HG03520 (cell line): ENCODE data around the gene PCDHB6.
"Not testable (repeated sequence)": the region's sequence is repeated elsewhere in the genome, so short reads cannot be mapped to it uniquely, and the experiment has no call there.

Source experiments
- ATAC-seq: cut with Tn5 transposase; IDR thresholded peaks from one replicate; pipeline ENCODE4 v1.9.1; 2021; ENCODE audit warnings: mild to moderate bottlenecking, moderate library complexity; ENCODE audit not compliant: unreplicated experiment

The PCDHB6 gene

GRCh38 chr5:141157901-141158300, 8.0 kb downstream of the PCDHB6 start:
- not testable (repeated sequence) for ATAC-seq

- ATAC-seq = no peak
These were observed 22.7 kb downstream of the PCDHB6 start, which contains the start of gene PCDHB7 for GRCh38 chr5:141172381-141173204. PCDHB7 (plus strand) TSS chr5:141172644; CDS start chr5:141172836, 192 bp downstream.

- not testable (repeated sequence) for ATAC-seq
These were observed 24.6 kb downstream of the PCDHB6 start for GRCh38 chr5:141174291-141175104.

- ATAC-seq = no peak
These were observed 26.1 kb downstream of the PCDHB6 start for GRCh38 chr5:141175933-141176332.

- not testable (repeated sequence) for ATAC-seq
These were observed 27.8 kb downstream of the PCDHB6 start, which contains the start of gene PCDHB8 for GRCh38 chr5:141177577-141178191. PCDHB8 (plus strand) TSS chr5:141177790; CDS start chr5:141178035, 245 bp downstream.

GRCh38 chr5:141179371-141179770, 29.5 kb downstream of the PCDHB6 start:
- ATAC-seq = not testable (repeated sequence)

- not testable (repeated sequence) for ATAC-seq
These were observed 30.0 kb downstream of the PCDHB6 start for GRCh38 chr5:141179876-141180275.

GRCh38 chr5:141180313-141180712, 30.5 kb downstream of the PCDHB6 start:
- no peak for ATAC-seq

GRCh38 chr5:141182248-141182647, 32.4 kb downstream of the PCDHB6 start, which contains the start of gene PCDHB16:
PCDHB16 (plus strand) TSS chr5:141182387; CDS start chr5:141182560, 173 bp downstream.
- no peak for ATAC-seq

- not testable (repeated sequence) for ATAC-seq
These were observed 34.4 kb downstream of the PCDHB6 start for GRCh38 chr5:141184117-141184855.

- no peak for ATAC-seq
These were observed 37.1 kb downstream of the PCDHB6 start, which contains the start of gene PCDHB9 for GRCh38 chr5:141186897-141187512. PCDHB9 (plus strand) TSS chr5:141187161; CDS start chr5:141187319, 158 bp downstream.

GRCh38 chr5:141188682-141189081, 38.8 kb downstream of the PCDHB6 start:
- ATAC-seq = not testable (repeated sequence)

GRCh38 chr5:141189131-141189530, 39.3 kb downstream of the PCDHB6 start:
- ATAC-seq = not testable (repeated sequence)

GRCh38 chr5:141192110-141192725, 42.4 kb downstream of the PCDHB6 start, which contains the start of gene PCDHB10:
PCDHB10 (plus strand) TSS chr5:141192353; CDS start chr5:141192553, 200 bp downstream.
- ATAC-seq = no peak

- ATAC-seq = not testable (repeated sequence)
These were observed 44.5 kb downstream of the PCDHB6 start for GRCh38 chr5:141194332-141194731.

GRCh38 chr5:141196363-141196762, 46.5 kb downstream of the PCDHB6 start:
- no peak for ATAC-seq

- ATAC-seq = no peak
These were observed 49.7 kb downstream of the PCDHB6 start, which contains the start of gene PCDHB11 for GRCh38 chr5:141199359-141200235. PCDHB11 (plus strand) TSS chr5:141199627; CDS start chr5:141199775, 148 bp downstream.

- not testable (repeated sequence) for ATAC-seq
These were observed 51.3 kb downstream of the PCDHB6 start for GRCh38 chr5:141201126-141201525.
